ENCODE results near the gene ADAMTSL1. TPM values are rescaled to one million over a fixed set of nuclear protein-coding genes. Genes with fewer than 3 reads are reported as not detected.

ADAMTSL1 gene
- total RNA-seq, 1 experiment from 2014 or later, result not detected

GRCh38 chr9:18477719-18478118, 3.8 kb downstream of the ADAMTSL1 start:
- no peaks in the 10 kb centered on the region for H3K4me1 ChIP-seq (ENCODE audit: control insufficient read depth in 1 of 2, insufficient read depth in 2 of 2, low read length in 2 of 2)
- DNase-seq (ENCODE audit: low read depth, low spot score) (no peak), ATAC-seq (no peak)
- POLR2A ChIA-PET, result no interaction called here
- RAD21 ChIA-PET (ENCODE audit: low non-redundant PET in 1 of 2, low total read pairs in 2 of 2, uncharacterized antibody in 2 of 2, unreplicated experiment in 2 of 2), result no interaction called here
- no peaks in the 10 kb centered on the region for H3K27me3 ChIP-seq (ENCODE audit: insufficient read depth, low read length)
- H3K9ac ChIP-seq (ENCODE audit: low read length), result no peak overlapping the region
- no peak overlapping the region for H3K27ac ChIP-seq (ENCODE audit: low read depth, low read length)
- H3K79me2 ChIP-seq (ENCODE audit: insufficient read depth, low read length), result no peaks in the 10 kb centered on the region
- no peak overlapping the region for H3K4me2 ChIP-seq (ENCODE audit: low read length)
- H4K20me1 ChIP-seq (ENCODE audit: insufficient read depth), result no peaks in the 10 kb centered on the region
- intact Hi-C loops (cut with micrococcal nuclease), result no loop called here
- CTCF ChIA-PET, result no interaction called here
- no peak overlapping the region for H3K4me3 ChIP-seq (replicated peaks in 1 of 2; ENCODE audit: low read depth in 1 of 2, low read length in 2 of 2)
- no peaks in the 10 kb centered on the region for H3K9me2 ChIP-seq (ENCODE audit: insufficient read depth)
- no peak for TF ChIP-seq FOSL1 (IDR thresholded peaks at IDR 0.05; ENCODE audit: low read depth)
- TF ChIP-seq TCF7L2 (IDR thresholded peaks at IDR 0.05; ENCODE audit: borderline replicate concordance, extremely low read depth, insufficient read depth, insufficient read length), result no peak
- no peak for TF ChIP-seq MAX (IDR thresholded peaks at IDR 0.05)
- TF ChIP-seq POLR2AphosphoS5 (IDR thresholded peaks at IDR 0.05; ENCODE audit: low read depth, low read length), result no peak
- no peak for TF ChIP-seq REST (IDR thresholded peaks at IDR 0.05; ENCODE audit: low read depth)
- TF ChIP-seq ZNF274 (IDR thresholded peaks at IDR 0.05; ENCODE audit: low read depth, low read length), result no peak
- TF ChIP-seq EGR1 (IDR thresholded peaks at IDR 0.05; ENCODE audit: low read depth), result no peak
- no peak for TF ChIP-seq YY1 (IDR thresholded peaks at IDR 0.05; ENCODE audit: extremely low read depth, insufficient replicate concordance, low read depth, low read length)
- TF ChIP-seq ATF3 (IDR thresholded peaks at IDR 0.05), result no peak
- TF ChIP-seq SRF (IDR thresholded peaks at IDR 0.05; ENCODE audit: low read depth), result no peak
- no peak for TF ChIP-seq CEBPB (IDR thresholded peaks at IDR 0.05; ENCODE audit: low read depth)
- TF ChIP-seq POLR2A (IDR thresholded peaks at IDR 0.05; ENCODE audit: borderline replicate concordance, extremely low read depth, insufficient read depth, insufficient read length), result no peak
- no peak for TF ChIP-seq SP1 (IDR thresholded peaks at IDR 0.05; ENCODE audit: low read depth)
- TF ChIP-seq ELF1 (IDR thresholded peaks at IDR 0.05; ENCODE audit: borderline replicate concordance, low read depth), result no peak
- H3K9me3 ChIP-seq (ENCODE audit: control insufficient read depth in 1 of 2, insufficient read depth in 1 of 2, low read depth in 1 of 2, low read length in 2 of 2), result no peaks in the 10 kb centered on the region; a peak in 1 of 4 replicates
- H3K36me3 ChIP-seq (ENCODE audit: control insufficient read depth in 1 of 2, insufficient read depth in 2 of 2, low read length in 2 of 2), result no peaks in the 10 kb centered on the region
- H2AFZ ChIP-seq (ENCODE audit: low read depth, low read length, poor library complexity, severe bottlenecking), result no peak overlapping the region
- no TSS peak for BruUV-seq (replicated peaks)
